Fibroblast of the aortic adventitia (primary cell): ENCODE results near the gene PGA3. TPM values are rescaled to one million over a fixed set of nuclear protein-coding genes. Genes with fewer than 3 reads are reported as not detected.
"Not testable (repeated sequence)": the region's sequence is repeated elsewhere in the genome, so short reads cannot be mapped to it uniquely, and the experiment has no call there.

Source experiments
- DNase-seq: peaks from one replicate; pipeline ENCODE4 v3.0.0-alpha.2; 2010; ENCODE audit warnings: low read depth
- H3K4me3 ChIP-seq: 2 replicates; pipeline ENCODE4 v1.5.1; 2011; ENCODE audit warnings: low read depth, mild to moderate bottlenecking, control low read depth, low read length, moderate library complexity
- total RNA-seq: library from RNA; depleted of rRNA; stranded (reverse); fragments of >200 nt; gene quantifications from 2 replicates; pipeline ENCODE4 v1.2.3, GENCODE V29; 2012; ENCODE audit warnings: low replicate concordance
- TF ChIP-seq, protein P1 (sequence below): IDR thresholded peaks from 2 replicates; pipeline ENCODE4 v1.5.1; 2011; ENCODE audit warnings: mild to moderate bottlenecking, low read length, control low read depth, inconsistent platforms; ENCODE audit not compliant: insufficient read depth

PGA3 gene
- total RNA-seq, 1 donor: 0.18 TPM

DNA sequence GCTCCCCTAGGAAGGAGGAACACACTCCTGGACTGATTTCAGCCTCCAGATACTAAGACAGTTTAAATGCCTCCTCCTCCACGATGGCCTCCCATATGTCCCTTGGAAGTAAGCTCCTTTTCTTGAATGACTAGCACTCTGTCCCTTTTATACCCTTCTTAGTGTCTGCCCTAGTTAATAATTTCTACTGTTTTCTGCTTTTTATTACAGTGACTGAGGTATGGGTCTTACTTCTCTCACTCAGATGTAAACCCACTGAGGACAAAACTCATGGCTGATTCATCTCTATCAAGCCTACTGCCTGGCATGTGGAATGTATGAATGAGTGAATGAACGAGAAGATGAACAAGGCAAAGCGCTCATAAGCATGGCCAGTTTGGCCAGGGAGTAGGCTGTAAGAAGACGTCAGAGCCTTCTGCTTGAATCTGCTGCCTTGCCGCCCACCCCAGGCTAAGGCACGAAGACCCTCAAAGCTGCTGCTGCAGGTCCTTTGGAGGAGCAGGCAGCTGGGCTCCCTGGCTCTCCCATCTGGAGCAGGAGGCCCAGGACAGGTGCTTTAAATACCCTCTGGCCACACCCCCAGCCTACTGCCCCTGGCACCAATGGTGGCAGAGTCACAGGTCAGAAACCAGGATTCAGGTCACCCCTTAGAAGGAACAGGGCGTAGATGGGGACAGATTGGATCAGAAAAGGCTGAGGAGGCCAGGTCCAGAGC, 8.2 kb upstream of the PGA3 start:
- TF ChIP-seq, protein P1, sequence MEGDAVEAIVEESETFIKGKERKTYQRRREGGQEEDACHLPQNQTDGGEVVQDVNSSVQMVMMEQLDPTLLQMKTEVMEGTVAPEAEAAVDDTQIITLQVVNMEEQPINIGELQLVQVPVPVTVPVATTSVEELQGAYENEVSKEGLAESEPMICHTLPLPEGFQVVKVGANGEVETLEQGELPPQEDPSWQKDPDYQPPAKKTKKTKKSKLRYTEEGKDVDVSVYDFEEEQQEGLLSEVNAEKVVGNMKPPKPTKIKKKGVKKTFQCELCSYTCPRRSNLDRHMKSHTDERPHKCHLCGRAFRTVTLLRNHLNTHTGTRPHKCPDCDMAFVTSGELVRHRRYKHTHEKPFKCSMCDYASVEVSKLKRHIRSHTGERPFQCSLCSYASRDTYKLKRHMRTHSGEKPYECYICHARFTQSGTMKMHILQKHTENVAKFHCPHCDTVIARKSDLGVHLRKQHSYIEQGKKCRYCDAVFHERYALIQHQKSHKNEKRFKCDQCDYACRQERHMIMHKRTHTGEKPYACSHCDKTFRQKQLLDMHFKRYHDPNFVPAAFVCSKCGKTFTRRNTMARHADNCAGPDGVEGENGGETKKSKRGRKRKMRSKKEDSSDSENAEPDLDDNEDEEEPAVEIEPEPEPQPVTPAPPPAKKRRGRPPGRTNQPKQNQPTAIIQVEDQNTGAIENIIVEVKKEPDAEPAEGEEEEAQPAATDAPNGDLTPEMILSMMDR: no peak
- no peak for DNase-seq
- H3K4me3 ChIP-seq: no peak overlapping the region

DNA sequence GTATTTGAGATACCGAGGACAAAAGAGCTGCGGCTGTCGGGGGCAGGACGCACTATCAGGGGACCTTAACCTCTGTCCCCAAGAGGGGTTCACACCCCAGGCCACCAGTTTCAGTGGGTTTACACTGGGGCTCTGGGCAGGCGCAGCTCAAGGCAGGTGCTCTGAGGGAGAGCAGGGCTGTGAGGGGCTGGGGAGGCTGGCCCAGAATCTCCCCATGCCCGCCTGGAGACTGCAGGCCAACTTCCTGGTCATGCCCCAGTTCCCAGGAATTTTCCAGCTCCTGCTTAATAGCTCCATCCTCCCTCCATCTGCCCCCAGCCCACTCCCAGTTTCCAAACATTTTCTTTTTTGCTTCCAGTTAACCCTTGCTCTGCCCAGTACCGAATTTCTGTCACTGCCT, 7.6 kb upstream of the PGA3 start:
- no peak overlapping the region for H3K4me3 ChIP-seq
- no peak for DNase-seq
- TF ChIP-seq, protein P1: no peak

- DNase-seq: no peak
- H3K4me3 ChIP-seq: no peak overlapping the region
- TF ChIP-seq, protein P1: no peak
Measured at GRCh38 chr11:61198361-61198760, 5.0 kb upstream of the PGA3 start.

- DNase-seq: no peak
- TF ChIP-seq, protein P1: no peak
- H3K4me3 ChIP-seq: no peak overlapping the region
Measured at GRCh38 chr11:61198948-61199523, 4.3 kb upstream of the PGA3 start.

DNA sequence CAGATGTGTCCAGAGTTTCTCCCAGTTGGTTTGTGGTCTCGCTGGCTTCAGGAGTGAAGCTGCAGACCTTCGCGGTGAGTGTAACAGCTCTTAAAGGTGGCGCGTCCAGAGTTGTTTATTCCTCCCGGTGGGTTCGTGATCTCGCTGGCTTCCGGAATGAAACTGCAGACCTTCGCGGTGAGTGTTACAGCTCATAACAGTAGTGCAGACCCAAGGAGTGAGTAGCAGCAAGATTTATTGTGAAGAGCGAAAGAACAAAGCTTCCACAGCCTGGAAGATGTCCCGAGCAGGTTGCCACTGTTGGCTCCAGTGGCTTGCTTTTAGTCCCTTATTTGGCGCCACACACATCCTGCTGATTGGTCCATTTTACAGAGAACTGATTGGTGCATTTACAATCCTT, 1.8 kb upstream of the PGA3 start:
- no peak overlapping the region for H3K4me3 ChIP-seq
- DNase-seq: no peak
- TF ChIP-seq, protein P1: no peak

DNA sequence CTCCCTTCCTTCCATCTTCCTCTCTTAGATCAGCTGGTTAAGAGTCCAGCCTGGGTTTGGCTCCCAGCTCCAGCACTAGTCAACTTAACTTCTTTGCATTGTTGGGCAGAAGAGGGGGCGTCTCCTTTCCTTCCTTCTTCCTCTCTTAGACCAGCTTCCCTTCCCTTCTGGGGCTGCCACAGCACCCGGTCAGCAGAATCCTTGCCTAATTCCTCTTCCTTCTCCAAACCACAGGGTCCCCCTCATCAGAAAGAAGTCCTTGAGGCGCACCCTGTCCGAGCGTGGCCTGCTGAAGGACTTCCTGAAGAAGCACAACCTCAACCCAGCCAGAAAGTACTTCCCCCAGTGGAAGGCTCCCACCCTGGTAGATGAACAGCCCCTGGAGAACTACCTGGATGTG, 558 bp downstream of the PGA3 start:
- DNase-seq, H3K4me3 ChIP-seq: not testable (repeated sequence)

DNA sequence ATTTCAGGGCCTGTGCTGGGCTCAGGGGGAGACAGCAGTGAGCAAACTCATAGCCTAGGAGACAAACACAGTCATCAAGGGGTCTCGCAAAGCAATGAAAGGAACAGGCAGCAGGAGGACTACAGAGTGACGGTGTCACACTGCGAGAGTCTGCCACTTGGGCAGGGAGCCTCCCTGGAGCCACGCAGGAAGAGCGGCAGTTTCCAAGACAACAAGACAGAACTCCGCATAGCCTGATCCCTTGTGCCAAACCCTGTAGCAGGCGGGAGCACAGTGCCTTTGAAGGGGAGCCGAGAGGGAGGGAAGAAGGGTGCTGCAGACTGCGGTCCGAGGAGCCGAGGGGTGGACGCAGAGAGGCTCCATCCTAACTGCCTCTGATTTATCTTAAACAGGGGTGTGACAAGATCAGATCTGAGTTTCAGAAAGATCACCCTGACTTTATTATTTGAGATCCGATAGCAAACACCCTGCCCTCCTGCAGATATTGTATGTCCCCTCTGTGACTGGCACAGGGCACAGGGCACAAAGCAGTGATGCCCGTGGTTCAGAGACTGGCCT, 1.3 kb downstream of the PGA3 start:
- not testable (repeated sequence) for DNase-seq, H3K4me3 ChIP-seq

DNA sequence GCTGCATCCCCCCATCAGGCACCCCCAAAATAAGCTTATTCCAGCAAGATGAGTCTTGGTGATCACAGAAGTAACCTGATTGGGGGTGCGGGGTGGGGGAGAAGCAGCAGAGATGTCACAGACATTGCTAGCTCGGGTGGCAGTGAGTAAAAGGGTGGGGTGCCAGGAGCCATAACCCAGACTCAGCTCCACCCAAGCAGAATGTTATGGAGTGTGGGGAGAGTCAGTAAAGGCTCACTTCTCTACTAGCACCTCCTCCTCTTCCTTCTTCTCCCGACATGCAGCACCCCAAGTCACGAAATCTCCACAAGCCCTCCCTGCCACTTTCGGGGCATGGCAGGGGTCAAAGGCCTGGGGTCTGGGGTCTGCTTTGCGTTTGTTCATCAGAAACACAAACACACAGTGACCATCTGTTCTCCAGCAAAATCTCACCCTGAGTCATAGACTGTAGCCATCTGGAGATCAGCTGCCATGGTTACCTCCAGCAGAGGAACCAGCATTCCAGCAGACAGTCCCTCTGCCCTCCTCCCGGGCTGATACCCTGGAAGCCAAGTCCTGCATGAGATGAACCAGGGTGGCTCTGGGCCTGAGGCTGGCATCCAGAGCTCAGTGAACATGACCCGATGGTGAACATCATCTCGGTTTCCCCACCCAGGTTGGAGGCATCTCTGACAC, 4.5 kb downstream of the PGA3 start:
- not testable (repeated sequence) for H3K4me3 ChIP-seq, DNase-seq

- not testable (repeated sequence) for H3K4me3 ChIP-seq, DNase-seq
Measured at GRCh38 chr11:61210629-61211028, 7.3 kb downstream of the PGA3 start.

GRCh38 chr11:61211327-61211952, 8.1 kb downstream of the PGA3 start:
- not testable (repeated sequence) for DNase-seq, H3K4me3 ChIP-seq

- DNase-seq, H3K4me3 ChIP-seq: not testable (repeated sequence)
Measured at GRCh38 chr11:61212202-61212601, 8.9 kb downstream of the PGA3 start.
